NCI-H2171 (cell line): ENCODE measurements around the gene ITGB7.

Experiments used
- DNase-seq: peaks from one replicate; lab custom pipeline; 2025; lab: John Stamatoyannopoulos, UW

The ITGB7 gene

GRCh38 chr12:53145383-53146260, 61.4 kb downstream of the ITGB7 start:
- DNase-seq: no peak

GRCh38 chr12:53143355-53143754, 63.7 kb downstream of the ITGB7 start:
- DNase-seq: no peak
